OCI-LY7 (cell line): ENCODE measurements around the gene NPVF. TPM values are rescaled to one million over a fixed set of nuclear protein-coding genes. Genes with fewer than 3 reads are reported as not detected.
A peak's percentile ranks its signal among the peaks of the same experiment; 100 is the strongest.

Source experiments
- BruUV-seq: library from RNA; stranded (reverse); fragments of 400-500 nt; replicated peaks from 2 replicates; lab custom pipeline; 2021; lab: Mats Ljungman, UMichigan
- CTCF ChIA-PET: fragments of 300-600 bp; sonication (Branson Sonifier 250); formaldehyde crosslinking; loops from one replicate; lab custom pipeline; 2022; ENCODE audit warnings: antibody characterized with exemption; ENCODE audit not compliant: unreplicated experiment; lab: Charles Lee
- POLR2A ChIA-PET: fragments of 300-600 bp; sonication (Branson Sonifier 250); formaldehyde crosslinking; loops from one replicate; lab custom pipeline; 2022; ENCODE audit warnings: antibody characterized with exemption; lab: Charles Lee
- DNase-seq: peaks from one replicate; pipeline ENCODE4 v3.0.0-alpha.2; 2015; ENCODE audit warnings: low spot score
- H2AFZ ChIP-seq: fragments of 200-600 bp; sonication (generic), shearing (Covaris generic); 2 replicates; pipeline ENCODE4 v1.6.1; 2014; ENCODE audit warnings: mild to moderate bottlenecking, antibody characterized with exemption, low read length, moderate library complexity
- H3K27ac ChIP-seq: fragments of 200-600 bp; sonication (generic); 2 replicates; pipeline ENCODE4 v1.5.1; 2014; ENCODE audit warnings: mixed run types, low read depth, mild to moderate bottlenecking, moderate library complexity, low read length, inconsistent platforms; ENCODE audit not compliant: poor library complexity, severe bottlenecking
- H3K36me3 ChIP-seq: fragments of 200-600 bp; sonication (generic); 2 replicates; pipeline ENCODE4 v1.6.1; 2014; ENCODE audit warnings: mild to moderate bottlenecking, antibody characterized with exemption, low read length, moderate library complexity, mixed read lengths; ENCODE audit not compliant: insufficient read depth
- H3K4me1 ChIP-seq: fragments of 200-600 bp; sonication (generic); 2 replicates; pipeline ENCODE4 v1.5.1; 2014; ENCODE audit warnings: mild to moderate bottlenecking, low read length; ENCODE audit not compliant: insufficient read depth, poor library complexity, severe bottlenecking
- H3K4me2 ChIP-seq: fragments of 200-600 bp; sonication (generic); 2 replicates; pipeline ENCODE4 v1.6.1; 2014; ENCODE audit warnings: mild to moderate bottlenecking, low read length
- H3K4me3 ChIP-seq: fragments of 200-600 bp; sonication (generic); 2 replicates; pipeline ENCODE4 v1.5.1; 2014; ENCODE audit warnings: mild to moderate bottlenecking, low read depth, low read length; ENCODE audit not compliant: poor library complexity, severe bottlenecking
- H3K79me2 ChIP-seq: fragments of 200-600 bp; sonication (generic); 2 replicates; pipeline ENCODE4 v1.6.1; 2016; ENCODE audit warnings: low read depth, mild to moderate bottlenecking, low read length, moderate library complexity, mixed read lengths; ENCODE audit not compliant: insufficient read depth
- H3K9me2 ChIP-seq: fragments of 200-600 bp; sonication (generic); 2 replicates; pipeline ENCODE4 v1.6.1; 2016; ENCODE audit warnings: mild to moderate bottlenecking, low read length, mixed read lengths; ENCODE audit not compliant: insufficient read depth
- H3K9me3 ChIP-seq: fragments of 200-600 bp; sonication (generic); 2 replicates; pipeline ENCODE4 v1.6.1; 2014; ENCODE audit warnings: mild to moderate bottlenecking, mixed run types, low read length, mixed read lengths
- H4K20me1 ChIP-seq: fragments of 200-600 bp; sonication (generic); 2 replicates; pipeline ENCODE4 v1.6.1; 2014; ENCODE audit warnings: mild to moderate bottlenecking, antibody characterized with exemption, low read length, moderate library complexity, mixed read lengths; ENCODE audit not compliant: insufficient read depth
- CTCF ChIP-seq: fragments of 200-600 bp; sonication (generic); conservative IDR thresholded peaks from 2 replicates; pipeline ENCODE4 v1.5.1; 2014; ENCODE audit warnings: mild to moderate bottlenecking, antibody characterized with exemption, low read length, moderate library complexity, mixed read lengths
- EZH2phosphoT487 ChIP-seq: fragments of 200-600 bp; sonication (generic); IDR thresholded peaks from 2 replicates; pipeline ENCODE4 v1.6.1; 2018; ENCODE audit warnings: low read depth, borderline replicate concordance, mild to moderate bottlenecking, mixed run types, antibody characterized with exemption, low read length, moderate library complexity, mixed read lengths
- intact Hi-C: fragments of 100-400 bp; cut with micrococcal nuclease; formaldehyde crosslinking; loops from one replicate; pipeline ENCODE4 v1.10.0; 2022; ENCODE audit not compliant: unreplicated experiment
- small RNA-seq: library from RNA; depleted of rRNA; stranded (forward); fragments of <200 nt; gene quantifications from one replicate; pipeline ENCODE3, GENCODE V24; 2014
- total RNA-seq, 2 experiments: library from RNA; depleted of rRNA in 1 of 2; stranded (reverse); fragments of >200 nt in 1 of 2; shearing (Covaris generic) in 1 of 2; gene quantifications; 2 replicates each; pipeline ENCODE4 v1.2.3, GENCODE V29; 2014 to 2022

The NPVF gene
- total RNA-seq, 2 experiments from 2014 or later: not detected

DNA sequence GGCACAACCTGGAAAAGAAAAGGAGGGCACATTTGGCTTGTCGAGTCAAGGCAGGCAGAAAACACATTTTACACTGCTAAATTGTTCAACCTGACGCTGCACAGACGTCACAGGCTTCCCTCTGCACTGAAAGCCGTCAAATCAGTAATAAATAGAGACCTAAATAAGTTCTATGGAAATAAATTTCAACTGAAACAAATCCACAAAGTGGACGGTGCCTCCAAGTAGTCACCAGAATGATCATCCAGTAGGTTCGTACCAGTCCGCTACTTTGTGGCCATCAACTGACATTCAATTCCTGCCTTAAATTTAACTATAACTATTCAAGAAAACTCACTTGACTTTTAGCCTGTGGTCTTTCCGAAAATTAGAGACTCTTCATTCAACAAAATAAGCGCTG, 49.0 kb downstream of the NPVF start:
- peaks cover 3% of the 10 kb centered on the region; the same call in 1 of the 2 replicates for H3K36me3 ChIP-seq
- no peaks in the 10 kb centered on the region for H3K9me3 ChIP-seq
- H3K79me2 ChIP-seq: no peaks in the 10 kb centered on the region
- H3K4me2 ChIP-seq: peak overlapping the region; percentile 82
- no peak for TF ChIP-seq CTCF
- TF ChIP-seq EZH2phosphoT487: no peak
- peaks cover 9% of the 10 kb centered on the region for H3K4me1 ChIP-seq
- no peaks in the 10 kb centered on the region for H3K9me2 ChIP-seq
- peak overlapping the region; percentile 95 for H2AFZ ChIP-seq
- peak overlapping the region; percentile 78 for H3K4me3 ChIP-seq
- intact Hi-C loops: no loop called here
- ChIA-PET CTCF (interaction anchor here (0.6 kb wide), 1 partner anchor 55 kb away, joined by 5 read pairs; no protein-coding TSS in a partner anchor), POLR2A (interaction anchor here (1.1 kb wide), 1 partner anchor 54 kb away, joined by 4 read pairs; no protein-coding TSS in a partner anchor)
- DNase-seq: no peak
- H3K27ac ChIP-seq: peak overlapping the region; percentile 57
- BruUV-seq: no TSS peak
- no peaks in the 10 kb centered on the region for H4K20me1 ChIP-seq

Small RNAs within 50 kb of the gene (small RNA-seq; reads per million reads assigned to genes)
- not detected for gene RF00012

Other genes with a start within 250 kb of the NPVF start
- 24.6 and 28.7 TPM in 2 replicates for gene OSBPL3, start 248.3 kb downstream of the NPVF start, total RNA-seq (2014; rRNA removed; shearing (Covaris generic))
- 67.0 and 79.9 TPM in 2 replicates for gene OSBPL3, start 248.3 kb downstream of the NPVF start, total RNA-seq (2022)
- 65.2 and 68.7 TPM in 2 replicates for gene CYCS, start 103.2 kb downstream of the NPVF start, total RNA-seq (2014; rRNA removed; shearing (Covaris generic))
- 153 and 175 TPM in 2 replicates for gene CYCS, start 103.2 kb downstream of the NPVF start, total RNA-seq (2022)